B cell (primary cell): ENCODE results near the gene NKAIN2. TPM values are rescaled to one million over a fixed set of nuclear protein-coding genes. Genes with fewer than 3 reads are reported as not detected.

Experiments used
- ATAC-seq: fragments of 200-7000 bp; cut with Tn5 transposase; one replicate; pipeline ENCODE4 v1.10.0; 2021; ENCODE audit warnings: low read depth, mild to moderate bottlenecking, moderate number of reproducible peaks, moderate library complexity
- CTCF ChIA-PET: fragments of 350-600 bp; sonication (Branson Sonifier 250); formaldehyde crosslinking; loops from one replicate; lab custom pipeline; 2021; ENCODE audit warnings: antibody characterized with exemption, inconsistent platforms; lab: Charles Lee
- POLR2A ChIA-PET: fragments of 350-600 bp; sonication (Branson Sonifier 250); formaldehyde crosslinking; loops from one replicate; lab custom pipeline; 2021; ENCODE audit warnings: antibody characterized with exemption; lab: Charles Lee
- DNase-seq: peaks from one replicate; pipeline ENCODE4 v3.0.0; 2013
- H2AFZ ChIP-seq: 2 replicates; pipeline ENCODE4 v1.6.1; 2012; ENCODE audit warnings: mild to moderate bottlenecking, low read depth, low read length; ENCODE audit not compliant: insufficient read depth, poor library complexity, severe bottlenecking
- H3K27ac ChIP-seq, 2 donors: 1 replicate in 1 of 2; 2 replicates in 1 of 2; pipeline ENCODE4 v1.5.1; 2012 to 2013; ENCODE audit warnings: low read length in 2 of 2, mild to moderate bottlenecking in 2 of 2, moderate library complexity in 1 of 2
- H3K27me3 ChIP-seq, 4 experiments: fragments of 200-600 bp in 1 of 4; sonication (generic) in 1 of 4; replicated peaks in 1 of 4; 1 replicate in 2 of 4; 2 replicates in 2 of 4; pipeline versions ENCODE4 v1.6.1 to v1.7.0; 2013 to 2016; ENCODE audit warnings: low read length in 3 of 4, mild to moderate bottlenecking in 2 of 4, mixed read lengths in 1 of 4, moderate library complexity in 1 of 4; ENCODE audit not compliant: insufficient read depth in 4 of 4, control insufficient read depth in 3 of 4; ENCODE audit errors: control extremely low read depth in 1 of 4
- H3K36me3 ChIP-seq, 2 experiments: replicated peaks in 1 of 2; 1 replicate in 1 of 2; 2 replicates in 1 of 2; pipeline versions ENCODE4 v1.6.1 to v1.7.1; 2013; ENCODE audit warnings: low read length in 1 of 2; ENCODE audit not compliant: insufficient read depth in 2 of 2, control insufficient read depth in 1 of 2; ENCODE audit errors: control extremely low read depth in 1 of 2, extremely low read depth in 1 of 2
- H3K4me1 ChIP-seq, 2 donors: fragments of 200-600 bp in 1 of 2; sonication (generic) in 1 of 2; 1 replicate in 1 of 2; 2 replicates in 1 of 2; pipeline versions ENCODE4 v1.5.1 to v1.6.1; 2013 to 2017; ENCODE audit warnings: low read length in 2 of 2; ENCODE audit not compliant: control insufficient read depth in 2 of 2, insufficient read depth in 2 of 2
- H3K4me2 ChIP-seq: replicated peaks from 2 replicates; pipeline ENCODE3; 2012; ENCODE audit warnings: mild to moderate bottlenecking, low read depth, low read length; ENCODE audit not compliant: poor library complexity, severe bottlenecking
- H3K4me3 ChIP-seq, 5 experiments: fragments of 200-600 bp in 1 of 5; sonication (generic) in 1 of 5; 1 replicate in 3 of 5; 2 replicates in 2 of 5; pipeline versions ENCODE4 v1.5.1 to v1.7.0; 2011 to 2016; ENCODE audit warnings: low read length in 4 of 5, mild to moderate bottlenecking in 4 of 5, low read depth in 2 of 5, control low read depth in 1 of 5, moderate library complexity in 1 of 5; ENCODE audit not compliant: insufficient read depth in 1 of 5; ENCODE audit errors: control extremely low read depth in 1 of 5, extremely low read depth in 1 of 5
- H3K79me2 ChIP-seq: fragments of 200-600 bp; sonication (generic); one replicate; pipeline ENCODE4 v1.6.0; 2016; ENCODE audit warnings: low read length; ENCODE audit not compliant: control insufficient read depth, insufficient read depth
- H3K9ac ChIP-seq: fragments of 200-600 bp; sonication (generic); 2 replicates; pipeline ENCODE4 v1.6.1; 2017; ENCODE audit warnings: mild to moderate bottlenecking, low read length, moderate library complexity
- H3K9me3 ChIP-seq, 3 donors: one replicate each; pipeline versions ENCODE4 v1.6.1 to v1.7.1; 2013; ENCODE audit warnings: low read length in 2 of 3; ENCODE audit not compliant: control insufficient read depth in 2 of 3, insufficient read depth in 1 of 3; ENCODE audit errors: control extremely low read depth in 1 of 3
- H4K20me1 ChIP-seq: 2 replicates; pipeline ENCODE4 v1.6.0; 2012; ENCODE audit warnings: mild to moderate bottlenecking, low read length; ENCODE audit not compliant: insufficient read depth, control insufficient read depth, poor library complexity, severe bottlenecking
- H3K27ac Mint-ChIP-seq: one replicate; pipeline ENCODE4 v1.8.0; 2021; ENCODE audit warnings: mixed read lengths
- H3K27me3 Mint-ChIP-seq: one replicate; pipeline ENCODE4 v1.8.0; 2021; ENCODE audit warnings: mixed read lengths
- H3K4me1 Mint-ChIP-seq: one replicate; pipeline ENCODE4 v1.8.0; 2021; ENCODE audit warnings: mixed read lengths
- H3K4me3 Mint-ChIP-seq: one replicate; pipeline ENCODE4 v1.8.0; 2021; ENCODE audit warnings: mixed read lengths
- H3K9me3 Mint-ChIP-seq: one replicate; pipeline ENCODE4 v1.8.0; 2022; ENCODE audit warnings: mixed read lengths; ENCODE audit not compliant: insufficient read depth
- CTCF ChIP-seq: fragments of 200-600 bp; IDR thresholded peaks from one replicate; pipeline ENCODE4 v1.8.0; 2022; ENCODE audit warnings: antibody characterized with exemption, mild to moderate bottlenecking
- EZH2 ChIP-seq: IDR thresholded peaks from 2 replicates; pipeline ENCODE4 v1.6.1; 2012; ENCODE audit warnings: borderline replicate concordance, low read depth, mild to moderate bottlenecking, moderate library complexity, low read length; ENCODE audit not compliant: insufficient read depth, poor library complexity, severe bottlenecking
- WGBS: methylation state at CpG from one replicate; pipeline ENCODE4 v1.1.5; 2013; ENCODE audit warnings: missing lambda C conversion rate; ENCODE audit not compliant: insufficient coverage; 5-methylcytosine and 5-hydroxymethylcytosine counted together
- intact Hi-C: fragments of 100-400 bp; cut with micrococcal nuclease; formaldehyde crosslinking; loops from one replicate; pipeline ENCODE4 v1.10.0; 2022
- polyA plus RNA-seq: library from polyadenylated mRNA; depleted of rRNA; stranded (reverse); fragments of >200 nt; gene quantifications from 2 replicates; pipeline ENCODE4 v1.2.3, GENCODE V29; 2012
- total RNA-seq, 2 donors: library from RNA; stranded (reverse); fragments of 120-200 nt in 1 of 2; gene quantifications; 1 replicate in 1 of 2; 2 replicates in 1 of 2; pipeline versions ENCODE4 v1.2.3 to v1.2.4, GENCODE V29; 2013 to 2022

Gene NKAIN2
- total and polyA plus RNA-seq, 2 donors (not counting 1 experiment from before 2014, with no cell fraction given): not detected

GRCh38 chr6:124721331-124721730 lies 917.7 kb downstream of the NKAIN2 start:
- intact Hi-C loops: no loop called here
- Mint-ChIP-seq H3K27me3 (no peaks in the 10 kb centered on the region), H3K4me1 (no peaks in the 10 kb centered on the region), H3K27ac (no peak overlapping the region), H3K4me3 (no peak overlapping the region), H3K9me3 (peaks cover 5% of the 10 kb centered on the region)
- Histone ChIP-seq H3K27me3 (no peaks in the 10 kb centered on the region), H3K4me3 (no peak overlapping the region), H3K36me3 (no peaks in the 10 kb centered on the region), H3K9me3 (peaks cover 0 to 3% (median 0%) of the 10 kb centered on the region in 3 donors), H3K27ac (no peak overlapping the region), H3K79me2 (no peaks in the 10 kb centered on the region), H4K20me1 (no peaks in the 10 kb centered on the region), H2AFZ (no peak overlapping the region), H3K4me1 (no peaks in the 10 kb centered on the region), H3K9ac (no peak overlapping the region), H3K4me2 (no peak overlapping the region)
- no peak for ATAC-seq
- CTCF ChIA-PET: no interaction called here
- no peak for DNase-seq
- TF ChIP-seq CTCF: no peak
- TF ChIP-seq EZH2: no peak
- POLR2A ChIA-PET: no interaction called here
- 100% methylated on average over 1 of the region's 11 CpGs for WGBS

- no peak overlapping the region for H3K4me3 Mint-ChIP-seq
- no peaks in the 10 kb centered on the region for H3K4me1 Mint-ChIP-seq
- intact Hi-C loops: no loop called here
Observed at GRCh38 chr6:124722141-124722878, 918.6 kb downstream of the NKAIN2 start.

More at GRCh38 chr6:124722141-124722878, 918.6 kb downstream of the NKAIN2 start:
- no peaks in the 10 kb centered on the region for H3K27me3 ChIP-seq
- DNase-seq (no peak), ATAC-seq (no peak)
- no peaks in the 10 kb centered on the region for H4K20me1 ChIP-seq
- no peaks in the 10 kb centered on the region for H3K4me1 ChIP-seq
- H3K9ac ChIP-seq: no peak overlapping the region
- H3K4me2 ChIP-seq: no peak overlapping the region
- H3K36me3 ChIP-seq: no peaks in the 10 kb centered on the region
- ChIA-PET POLR2A (no interaction called here), CTCF (no interaction called here)
- no peaks in the 10 kb centered on the region for H3K79me2 ChIP-seq
- no peak overlapping the region for H3K27ac ChIP-seq
- no peaks in the 10 kb centered on the region for H3K27me3 Mint-ChIP-seq
- H3K27ac Mint-ChIP-seq: no peak overlapping the region
- no peak overlapping the region for H3K4me3 ChIP-seq
- peaks cover 0 to 3% (median 0%) of the 10 kb centered on the region in 3 donors for H3K9me3 ChIP-seq
- H2AFZ ChIP-seq: no peak overlapping the region
- WGBS: 84% methylated on average over 3 of the region's 3 CpGs
- TF ChIP-seq EZH2 (no peak), CTCF (no peak)
- peaks cover 5% of the 10 kb centered on the region for H3K9me3 Mint-ChIP-seq
